ENCODE results near the gene COL23A1. TPM values are rescaled to one million over a fixed set of nuclear protein-coding genes. Genes with fewer than 3 reads are reported as not detected.

COL23A1 gene
- total RNA-seq, 2 donors from 2014 or later: 5.5 to 6.0 TPM

DNA sequence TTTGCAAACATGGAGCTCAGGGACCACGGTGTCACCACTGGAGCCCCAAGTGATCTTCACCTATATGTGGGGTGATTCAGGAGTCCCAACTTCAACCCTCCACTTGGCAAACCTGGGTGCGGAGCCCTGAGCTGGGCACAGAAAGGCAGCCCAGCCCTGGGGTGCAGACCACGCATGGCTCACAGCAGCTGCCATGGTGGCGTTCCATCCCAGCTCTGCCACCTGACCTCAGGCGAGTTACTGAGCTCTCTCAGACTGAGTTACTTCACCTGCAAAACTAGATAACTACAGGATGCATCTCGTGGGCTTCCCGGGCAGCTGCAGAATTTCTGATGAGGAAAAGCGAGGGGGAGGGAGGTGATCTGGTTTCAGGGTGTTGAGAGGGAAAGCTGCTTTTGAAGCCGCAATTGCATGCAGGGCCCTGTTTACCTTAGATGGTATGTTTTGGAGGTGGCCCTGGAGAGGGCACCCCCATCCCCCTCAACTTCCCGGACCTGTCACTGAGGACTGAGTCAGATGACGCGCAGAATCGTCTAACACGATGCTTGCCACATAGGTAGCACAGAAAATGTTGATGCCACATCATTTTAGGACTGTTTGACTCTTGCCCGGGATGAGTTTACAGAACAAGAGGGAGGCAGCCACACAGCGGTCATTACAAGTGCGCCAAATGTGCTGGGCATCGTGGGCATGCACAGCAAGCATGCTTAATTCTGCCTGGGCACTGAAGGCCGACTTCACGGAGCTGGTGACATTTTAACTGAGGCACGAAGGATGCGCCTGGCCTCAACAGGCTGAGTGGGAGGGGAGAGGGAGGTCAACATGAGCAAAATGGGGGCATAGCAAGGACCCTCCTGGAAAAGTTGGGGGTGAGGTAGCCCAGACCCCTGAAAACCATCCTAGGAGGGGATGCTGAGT, 154.6 kb downstream of the COL23A1 start:
- intact Hi-C loops (cut with DNase I): no loop called here
- ATAC-seq (peak in 1 of 2 donors; percentile 14), DNase-seq (no peak)

DNA sequence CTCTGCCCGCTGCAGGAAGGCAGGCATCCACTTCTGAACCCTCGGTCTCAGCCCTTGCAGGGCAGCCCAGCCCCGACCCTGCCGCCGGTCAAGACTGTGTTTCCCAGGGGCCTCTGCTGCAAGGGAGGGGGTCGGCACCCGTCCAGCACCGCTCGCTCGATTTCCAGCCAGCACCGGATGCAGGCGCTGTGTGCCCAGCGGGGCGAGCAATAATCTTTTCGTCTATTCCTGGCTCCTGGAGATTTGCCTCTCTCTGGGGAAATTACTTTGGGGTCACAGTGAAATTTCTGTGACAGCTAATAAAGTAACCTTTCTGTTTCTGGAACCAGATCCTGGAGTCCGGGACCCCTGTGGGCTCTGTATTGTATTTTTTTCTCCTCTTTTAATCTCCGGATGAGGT, 155.3 kb downstream of the COL23A1 start:
- peak; percentile 78 to 85 for ATAC-seq
- intact Hi-C loops (cut with DNase I): no loop called here

DNA sequence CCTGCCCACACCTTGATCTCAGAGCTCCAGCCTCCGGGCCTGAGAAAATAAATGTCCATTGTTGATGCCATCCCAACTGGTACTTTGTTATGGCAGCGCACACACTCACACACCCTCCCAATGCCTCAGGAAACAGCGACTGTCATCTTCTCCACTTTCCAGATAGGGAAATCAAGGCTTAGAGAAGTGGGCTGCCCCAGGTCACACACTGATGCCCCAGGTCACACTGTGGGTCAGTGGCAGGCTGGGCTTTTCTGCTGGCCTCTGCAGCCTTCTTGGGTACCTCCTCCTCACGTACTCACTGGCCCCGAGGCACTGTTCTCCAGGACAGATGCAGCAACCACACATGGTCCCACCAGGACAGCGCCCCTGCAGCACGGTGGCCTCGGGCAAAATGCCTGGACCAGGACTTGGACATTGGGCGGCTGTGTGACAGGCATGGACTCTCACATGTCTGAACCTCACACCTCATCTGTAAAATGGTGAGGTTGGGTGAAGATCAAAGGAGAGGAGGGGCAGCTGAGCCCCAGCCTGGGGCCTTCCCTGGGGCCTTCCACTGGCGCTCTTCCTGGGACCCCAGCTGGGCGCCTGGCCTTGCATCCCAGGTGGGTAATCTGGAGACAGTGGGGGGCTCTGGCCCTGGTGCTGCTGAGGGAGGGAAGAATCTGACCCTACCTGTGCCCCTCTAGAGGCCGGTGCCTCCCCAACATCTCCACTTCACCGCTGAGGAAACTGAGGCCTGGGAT, 156.0 kb downstream of the COL23A1 start:
- intact Hi-C loops (cut with DNase I): no loop called here
- ATAC-seq (no peak), DNase-seq (no peak)

More for the DNA sequence above, 155.3 kb downstream of the COL23A1 start:
- peak; percentile 75 for DNase-seq

DNA sequence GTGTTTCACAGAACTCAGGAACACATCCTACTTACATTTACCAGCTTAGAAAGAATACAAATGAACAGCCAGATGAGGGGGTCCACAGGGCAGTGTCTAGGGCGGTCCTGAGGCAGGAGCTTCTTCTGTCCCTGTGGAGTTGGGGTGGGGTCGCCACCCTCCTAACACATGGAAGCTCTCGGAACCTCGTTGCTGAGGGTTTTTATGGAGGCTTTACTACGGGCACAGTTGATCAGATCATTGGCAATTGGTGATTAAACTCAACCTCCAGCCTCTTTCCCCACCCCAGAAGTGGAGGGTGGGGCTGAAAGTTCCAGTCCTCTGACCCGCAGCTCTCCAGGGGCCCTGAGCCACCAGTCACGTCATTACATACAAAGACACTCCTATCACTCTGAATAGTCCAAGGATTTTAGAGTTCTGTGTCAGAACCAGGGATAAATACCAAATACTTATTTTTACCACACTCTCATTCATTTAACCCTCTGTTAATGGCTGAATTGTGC, 156.9 kb downstream of the COL23A1 start:
- ATAC-seq (no peak), DNase-seq (no peak)
- intact Hi-C loops (cut with DNase I): loop anchor here in 1 of 2 donors (1.0 kb wide), 1 partner anchor 18 kb away; no protein-coding TSS in a partner anchor

DNA sequence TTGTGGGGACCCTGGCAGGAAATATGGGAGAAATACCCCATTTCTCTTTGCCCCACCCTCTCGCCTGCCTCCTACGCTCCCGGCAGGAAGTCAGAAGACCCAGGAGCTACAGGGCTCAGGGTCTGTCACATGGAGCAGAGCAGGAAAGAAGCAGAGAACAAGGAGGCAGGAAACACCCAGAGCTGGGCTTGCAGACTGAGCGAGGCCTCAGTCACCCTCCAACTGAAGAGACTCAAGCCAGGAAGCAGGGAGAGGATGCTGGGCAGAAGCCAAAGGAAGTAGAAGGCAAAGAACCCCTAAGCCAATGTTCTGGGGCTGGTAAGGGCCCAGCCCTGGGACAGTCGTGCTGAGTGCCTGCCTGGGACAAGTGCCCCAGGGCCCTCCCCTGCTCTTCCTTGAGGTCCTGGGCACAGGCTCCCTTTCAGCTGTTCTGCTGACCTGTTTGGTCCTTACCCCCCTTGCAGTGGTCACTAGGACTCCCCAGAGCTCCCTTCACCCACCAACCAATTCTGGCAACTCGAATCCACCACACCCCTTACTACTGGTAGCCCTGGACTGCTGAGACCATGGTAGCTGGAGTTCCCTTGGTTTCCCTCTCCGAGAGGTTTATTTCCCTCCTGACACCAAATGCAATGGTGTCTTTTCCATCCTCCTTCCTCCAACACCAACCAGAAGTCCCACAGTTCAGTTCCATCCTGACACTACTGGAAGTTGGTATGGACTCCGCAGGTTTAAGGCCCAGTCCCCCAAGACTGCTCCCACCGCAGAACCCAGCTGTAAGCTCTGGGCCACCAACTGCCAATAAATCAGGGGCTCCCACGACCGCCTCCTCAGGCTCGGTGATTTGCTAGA, 157.5 kb downstream of the COL23A1 start:
- DNase-seq: no peak
- no peak for ATAC-seq
- intact Hi-C loops (cut with DNase I): loop anchor here in 1 of 2 donors (1.0 kb wide), 1 partner anchor 17 kb away; no protein-coding TSS in a partner anchor

DNA sequence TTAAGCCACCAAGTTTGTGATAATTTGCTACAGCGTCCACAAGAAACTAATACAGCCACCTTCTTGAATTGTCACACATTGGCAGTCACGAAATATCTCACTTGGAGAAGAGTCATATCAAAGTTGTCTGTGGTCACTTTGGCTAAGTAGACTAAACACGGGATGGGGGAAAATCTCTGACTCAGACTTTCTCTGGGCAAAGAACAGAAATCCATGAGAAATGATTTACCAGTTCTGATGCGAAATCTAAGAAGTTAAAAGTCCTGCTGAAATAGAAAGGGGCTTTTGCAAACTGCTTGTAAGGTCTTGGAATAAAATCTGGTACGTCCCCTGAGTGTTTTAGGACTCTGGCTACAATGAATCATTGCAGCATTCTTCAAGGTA, 158.4 kb downstream of the COL23A1 start:
- intact Hi-C loops (cut with DNase I): no loop called here
- no peak for DNase-seq
- no peak for ATAC-seq

DNA sequence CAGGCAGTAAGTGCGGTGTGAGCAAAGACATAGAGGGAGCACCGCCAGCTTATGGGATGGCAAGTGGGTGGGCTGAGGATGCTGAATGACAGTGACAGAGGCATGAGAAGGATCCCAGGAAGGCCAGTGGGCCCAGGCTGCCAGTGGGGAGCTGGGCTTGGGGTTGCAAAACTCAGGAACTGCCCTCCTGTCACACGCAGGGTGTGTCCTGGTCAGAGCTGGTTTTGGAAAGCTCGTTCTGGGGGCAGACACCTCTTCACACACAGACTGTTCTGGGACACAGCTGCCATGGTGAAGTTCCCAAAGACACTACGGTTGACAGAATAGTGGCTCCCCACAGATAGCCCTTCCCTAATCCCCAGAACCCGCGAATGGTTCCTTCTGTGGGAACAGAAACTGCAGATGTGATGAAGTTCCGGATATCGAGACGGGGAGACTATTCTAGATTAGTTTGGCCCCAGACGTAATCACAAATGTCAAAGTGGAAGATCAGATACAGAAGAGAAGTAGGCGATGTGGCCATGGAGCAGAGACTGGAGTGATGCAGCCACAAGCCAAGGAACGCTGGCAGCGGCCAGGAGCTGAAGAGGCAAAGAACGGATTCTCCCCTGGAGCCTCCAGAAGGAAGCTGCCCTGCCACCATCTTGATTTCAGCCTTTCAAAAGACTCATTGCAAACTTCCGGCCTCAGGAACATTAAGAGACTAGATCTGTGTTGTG, 159.0 kb downstream of the COL23A1 start:
- DNase-seq: no peak
- ATAC-seq: no peak
- intact Hi-C loops (cut with DNase I): no loop called here

DNA sequence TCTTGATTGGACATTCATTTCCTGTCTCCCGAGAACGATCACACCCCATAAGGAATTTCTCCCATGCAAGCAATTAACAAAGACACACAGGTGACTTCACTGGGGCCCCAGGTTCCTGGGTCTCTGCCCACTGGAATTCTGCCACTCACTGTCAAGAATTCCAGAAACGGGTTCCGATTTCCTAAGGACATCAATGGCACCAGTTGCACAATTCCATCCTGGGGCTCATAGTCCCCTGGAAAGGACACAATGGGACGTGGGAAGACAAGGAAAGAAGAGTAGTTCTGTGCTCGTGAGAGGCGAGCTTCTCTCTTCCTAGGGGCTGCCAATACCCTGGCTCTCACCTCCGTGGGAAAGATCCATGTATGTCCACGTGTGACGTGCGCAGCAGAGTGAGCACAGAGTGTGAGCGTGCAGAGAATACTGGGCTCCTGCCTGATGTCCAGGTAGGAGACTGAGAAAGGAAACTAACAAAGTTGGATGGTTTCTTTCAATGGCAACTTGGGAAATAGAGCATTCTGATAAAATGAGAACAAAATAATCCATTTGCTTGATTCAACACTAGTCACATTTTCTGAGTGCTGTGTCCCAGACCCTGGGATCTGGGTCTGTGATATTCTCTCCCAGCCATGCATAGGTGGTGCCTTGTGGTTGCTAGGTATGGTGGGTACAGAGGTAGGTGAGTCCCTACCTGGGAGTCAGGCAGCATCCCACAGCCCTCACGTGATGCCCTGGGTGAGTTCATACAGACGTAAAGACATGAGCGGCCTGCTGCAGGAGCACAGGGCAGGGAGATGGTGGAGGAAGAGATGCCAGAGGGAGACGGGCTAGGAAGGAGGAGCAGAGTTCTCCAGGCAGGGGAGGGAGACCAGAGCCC, 159.8 kb downstream of the COL23A1 start:
- ATAC-seq: no peak
- intact Hi-C loops (cut with DNase I): no loop called here
- DNase-seq: no peak

DNA sequence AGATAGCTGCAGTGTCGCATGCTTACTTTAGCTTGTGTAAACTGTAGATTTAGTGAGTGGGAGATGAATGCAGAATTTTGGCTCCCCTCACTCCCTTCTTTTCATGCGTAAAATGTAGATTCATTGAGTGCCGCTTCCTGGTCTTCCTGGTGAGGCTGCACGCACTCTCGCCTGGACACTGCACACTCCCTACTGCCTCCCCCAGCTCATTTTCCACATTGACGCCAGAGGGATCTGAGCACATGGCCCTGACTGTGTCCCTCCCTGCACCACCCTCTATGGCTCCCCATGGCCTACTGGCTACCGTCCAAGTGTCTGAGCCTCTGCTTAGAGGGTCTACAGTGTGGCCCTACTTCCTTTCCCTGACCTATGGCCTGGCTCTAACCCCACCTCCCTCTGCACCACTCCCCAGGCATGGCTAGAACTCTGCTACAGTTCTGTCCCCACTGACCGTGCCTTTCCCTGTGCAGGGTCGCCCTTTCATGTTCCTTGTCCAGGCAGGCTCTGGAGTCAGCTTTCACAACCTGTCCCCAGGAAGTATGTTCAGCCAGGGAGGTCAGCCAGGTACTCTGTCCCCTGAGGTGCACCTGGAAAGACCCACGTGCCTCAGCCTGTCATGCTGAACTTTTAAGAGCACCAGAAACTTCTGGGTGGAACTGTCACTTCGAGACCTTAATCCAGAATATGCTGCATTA, 160.6 kb downstream of the COL23A1 start:
- ATAC-seq: no peak
- no peak for DNase-seq
- intact Hi-C loops (cut with DNase I): loop anchor here in 1 of 2 donors (10.0 kb wide), 1 partner anchor 95 kb away; no protein-coding TSS in a partner anchor

DNA sequence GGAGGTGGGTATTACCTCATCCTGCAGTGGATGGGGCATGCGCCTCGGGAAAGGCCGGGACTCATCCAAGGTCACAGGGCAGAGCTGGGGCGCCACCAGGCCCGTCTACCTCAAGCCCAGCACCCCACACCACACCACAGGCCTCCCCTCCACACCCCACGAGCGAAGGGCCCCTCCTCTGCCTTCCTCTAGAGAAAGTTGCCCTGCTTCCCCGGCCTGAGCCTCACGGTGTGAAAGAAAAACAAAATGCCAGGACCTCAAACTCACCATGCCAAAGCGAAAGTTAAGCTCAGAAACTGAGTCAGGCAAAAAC, 161.1 kb downstream of the COL23A1 start:
- intact Hi-C loops (cut with DNase I): loop anchor here in 1 of 2 donors (10.0 kb wide), 1 partner anchor 94 kb away; no protein-coding TSS in a partner anchor
- ATAC-seq (peak; percentile 22 to 69), DNase-seq (no peak)

DNA sequence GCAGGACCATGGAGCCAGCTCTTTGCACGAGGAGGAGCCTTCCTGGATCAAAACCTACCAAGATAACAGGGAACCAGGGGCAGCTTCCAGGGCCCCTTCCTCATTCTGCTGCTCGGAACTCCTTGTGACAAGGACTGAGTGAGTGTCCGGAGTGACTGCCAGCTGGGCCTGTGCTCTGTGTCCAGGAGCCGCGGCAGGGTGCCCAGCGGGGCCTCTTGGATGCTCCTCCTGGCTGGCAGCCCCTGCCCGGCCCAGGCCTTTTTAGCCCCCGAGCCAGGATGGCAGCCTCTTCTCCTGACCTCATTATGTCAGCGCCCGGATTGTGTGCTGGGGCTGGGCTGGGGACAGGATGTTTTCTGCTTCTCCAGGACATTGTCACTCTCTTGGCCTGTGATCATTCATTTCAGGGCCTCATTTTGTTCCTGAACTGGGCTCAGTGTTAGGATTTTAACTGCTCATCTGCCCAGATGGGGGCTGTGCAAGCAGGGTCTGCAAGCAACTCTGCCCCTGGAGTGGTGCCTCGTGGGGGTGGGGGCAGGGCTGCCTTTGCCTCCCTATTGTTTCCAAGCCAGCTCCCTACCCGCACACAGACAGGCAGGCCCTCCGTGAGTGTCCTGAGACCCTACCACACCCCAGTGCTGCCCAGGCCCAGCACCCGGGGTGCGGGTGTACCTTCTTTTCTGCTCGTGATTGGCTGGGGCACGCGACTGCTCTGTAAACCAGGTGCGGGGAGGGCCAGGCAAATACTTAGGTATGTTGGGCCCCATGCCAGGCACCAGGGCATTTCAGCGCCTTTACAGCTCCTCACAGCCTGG, 161.6 kb downstream of the COL23A1 start:
- DNase-seq (peak; percentile 74), ATAC-seq (peak; percentile 92)
- intact Hi-C loops (cut with DNase I): loop anchor here in 1 of 2 donors (10.0 kb wide), 1 partner anchor 94 kb away; no protein-coding TSS in a partner anchor

DNA sequence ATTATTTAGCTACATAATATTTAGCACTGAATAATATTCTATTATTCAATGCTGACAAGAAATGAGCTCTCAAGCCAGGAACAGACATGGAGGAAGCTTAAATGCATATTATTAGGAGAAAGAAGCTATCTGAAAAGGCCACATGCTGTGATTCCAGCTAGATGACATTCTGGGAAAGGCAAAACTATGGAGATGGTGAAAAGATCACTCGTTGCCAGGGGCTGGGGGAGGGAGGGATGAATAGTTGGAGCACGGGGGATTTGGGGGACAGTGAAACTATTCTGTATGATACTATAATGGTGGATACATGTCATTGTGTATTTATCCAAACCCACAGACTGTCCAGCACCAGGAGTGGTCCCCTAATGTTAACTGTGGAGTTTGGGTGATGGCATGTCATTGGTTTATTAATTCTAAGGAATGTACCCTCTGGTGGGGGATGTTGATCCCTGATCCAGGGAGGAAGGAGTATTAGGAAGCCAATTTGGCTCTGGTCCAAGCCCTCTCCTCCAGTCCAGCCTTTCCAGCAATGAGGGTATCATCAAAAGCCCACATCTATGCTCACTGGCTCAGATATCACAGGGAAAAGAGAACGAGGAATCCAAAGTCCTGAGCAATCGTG, 162.5 kb downstream of the COL23A1 start:
- intact Hi-C loops (cut with DNase I): loop anchor here in 1 of 2 donors (10.0 kb wide), 1 partner anchor 93 kb away; no protein-coding TSS in a partner anchor
- no peak for ATAC-seq
- no peak for DNase-seq

DNA sequence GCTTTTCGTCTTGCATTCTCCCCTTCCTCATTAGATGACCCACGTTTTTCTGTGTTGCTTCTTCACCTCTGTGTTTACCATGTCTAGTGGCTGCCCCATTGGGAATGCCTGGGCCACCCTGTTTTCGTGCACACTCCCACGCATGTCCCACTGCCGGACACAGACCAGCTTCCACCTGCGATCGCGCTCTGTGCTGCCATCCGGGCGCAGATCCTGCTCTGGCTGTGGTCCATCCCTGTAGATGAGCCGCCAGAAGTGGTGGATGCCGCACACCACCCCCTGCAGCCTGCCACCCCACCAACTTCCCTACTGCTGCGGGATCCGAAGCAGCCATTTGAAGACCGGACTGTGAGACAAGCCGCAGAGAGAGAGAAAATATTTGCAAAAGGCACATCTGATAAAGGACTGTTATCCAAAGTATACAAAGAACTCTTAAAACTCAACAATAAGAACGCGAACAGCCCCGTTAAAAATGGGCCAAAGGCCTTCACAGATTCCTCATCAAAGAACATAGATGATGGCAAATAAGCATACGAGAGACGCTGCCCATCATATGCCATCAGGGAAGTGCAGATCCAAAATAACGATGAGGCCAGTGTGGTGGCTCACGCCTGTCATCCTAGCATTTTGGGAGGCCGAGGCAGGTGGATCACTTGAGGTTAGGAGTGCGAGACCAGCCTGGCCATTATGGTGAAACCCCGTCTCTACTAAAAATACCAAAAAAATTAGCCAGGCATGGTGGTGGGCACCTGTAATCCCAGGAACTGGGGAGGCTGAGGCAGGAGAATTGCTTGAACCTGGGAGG, 163.7 kb downstream of the COL23A1 start:
- intact Hi-C loops (cut with DNase I): loop anchor here in 1 of 2 donors (10.0 kb wide), 1 partner anchor 92 kb away; no protein-coding TSS in a partner anchor
- DNase-seq (no peak), ATAC-seq (no peak)

DNA sequence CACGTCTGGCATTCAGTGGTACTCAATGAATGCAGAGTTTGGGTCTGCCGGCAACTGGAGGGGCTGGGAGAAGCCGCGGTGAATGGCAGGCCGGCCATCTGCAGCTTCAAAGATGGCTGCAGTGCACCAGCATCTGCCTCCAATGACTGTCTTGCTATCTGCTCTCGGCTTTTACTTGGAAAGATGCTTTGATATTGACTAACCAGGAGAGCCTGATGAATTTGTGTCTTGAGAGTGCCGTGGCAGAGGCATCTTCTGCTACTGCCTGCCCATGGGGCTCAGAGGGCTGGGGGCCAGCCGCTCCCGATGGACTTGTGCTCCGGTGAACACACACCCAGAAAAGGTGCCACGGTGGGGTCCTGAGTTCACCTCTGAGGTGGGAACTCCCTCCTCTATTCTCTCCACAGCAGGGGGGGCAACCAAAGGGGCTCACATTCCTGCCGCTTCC, 164.5 kb downstream of the COL23A1 start:
- ATAC-seq (no peak), DNase-seq (no peak)
- intact Hi-C loops (cut with DNase I): loop anchor here in 1 of 2 donors (10.0 kb wide), 1 partner anchor 91 kb away; no protein-coding TSS in a partner anchor
